ENCODE results near the gene HRC. TPM values are rescaled to one million over a fixed set of nuclear protein-coding genes. Genes with fewer than 3 reads are reported as not detected.
A peak's percentile ranks its signal among the peaks of the same experiment; 100 is the strongest.

HRC gene
- polyA plus RNA-seq, 3 donors: not detected

DNA sequence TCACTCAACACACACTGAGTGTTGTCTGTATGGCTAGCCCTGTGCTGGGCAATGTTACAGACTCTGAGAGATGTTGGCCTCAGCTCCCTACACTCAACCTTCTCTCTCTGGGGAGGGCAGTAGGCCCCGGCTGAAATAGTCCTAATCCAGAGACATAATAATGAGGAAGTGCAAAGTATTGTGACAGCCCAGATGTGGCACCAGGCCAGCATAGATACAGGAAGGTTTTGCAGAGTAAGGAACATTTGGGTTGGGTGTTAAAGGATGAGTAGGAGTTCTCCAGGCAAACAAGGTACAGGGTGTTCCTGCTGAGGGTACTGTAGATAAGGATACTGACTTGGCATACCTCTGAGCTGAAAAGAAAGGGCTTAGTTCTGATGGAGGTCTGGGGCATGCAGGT, 38.7 kb downstream of the HRC start:
- TF ChIP-seq, protein P1, sequence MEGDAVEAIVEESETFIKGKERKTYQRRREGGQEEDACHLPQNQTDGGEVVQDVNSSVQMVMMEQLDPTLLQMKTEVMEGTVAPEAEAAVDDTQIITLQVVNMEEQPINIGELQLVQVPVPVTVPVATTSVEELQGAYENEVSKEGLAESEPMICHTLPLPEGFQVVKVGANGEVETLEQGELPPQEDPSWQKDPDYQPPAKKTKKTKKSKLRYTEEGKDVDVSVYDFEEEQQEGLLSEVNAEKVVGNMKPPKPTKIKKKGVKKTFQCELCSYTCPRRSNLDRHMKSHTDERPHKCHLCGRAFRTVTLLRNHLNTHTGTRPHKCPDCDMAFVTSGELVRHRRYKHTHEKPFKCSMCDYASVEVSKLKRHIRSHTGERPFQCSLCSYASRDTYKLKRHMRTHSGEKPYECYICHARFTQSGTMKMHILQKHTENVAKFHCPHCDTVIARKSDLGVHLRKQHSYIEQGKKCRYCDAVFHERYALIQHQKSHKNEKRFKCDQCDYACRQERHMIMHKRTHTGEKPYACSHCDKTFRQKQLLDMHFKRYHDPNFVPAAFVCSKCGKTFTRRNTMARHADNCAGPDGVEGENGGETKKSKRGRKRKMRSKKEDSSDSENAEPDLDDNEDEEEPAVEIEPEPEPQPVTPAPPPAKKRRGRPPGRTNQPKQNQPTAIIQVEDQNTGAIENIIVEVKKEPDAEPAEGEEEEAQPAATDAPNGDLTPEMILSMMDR (IDR thresholded peaks at IDR 0.05): no peak
- Histone ChIP-seq H3K27me3 (ENCODE audit: control insufficient read depth in 2 of 2, insufficient read depth in 2 of 2, low read length in 2 of 2) (peaks cover 15 to 19% of the 10 kb centered on the region in 2 donors), H3K79me2 (ENCODE audit: insufficient read depth, low read length) (no peaks in the 10 kb centered on the region), H3K4me1 (ENCODE audit: control insufficient read depth in 1 of 2, insufficient read depth in 2 of 2, low read length in 2 of 2) (peaks cover 43 to 58% of the 10 kb centered on the region in 2 donors), H3K9me3 (replicated peaks in 1 of 2; ENCODE audit: control insufficient read depth in 1 of 2, insufficient read depth in 1 of 2, low read length in 2 of 2) (no peaks in the 10 kb centered on the region), H2AFZ (ENCODE audit: insufficient read depth, low read depth, low read length, poor library complexity, severe bottlenecking) (no peak overlapping the region), H3K27ac (ENCODE audit: low read depth in 1 of 2, low read length in 2 of 2) (peak overlapping the region; percentile 11 to 26), H3K9ac (ENCODE audit: insufficient read depth, low read length, poor library complexity, severe bottlenecking) (no peak overlapping the region), H4K20me1 (ENCODE audit: insufficient read depth, low read length) (no peaks in the 10 kb centered on the region), H3K4me2 (replicated peaks; ENCODE audit: extremely low read depth, low read length, poor library complexity, severe bottlenecking) (no peak overlapping the region), H3K36me3 (replicated peaks in 1 of 2; ENCODE audit: control insufficient read depth in 1 of 2, insufficient read depth in 2 of 2, low read length in 2 of 2) (no peaks in the 10 kb centered on the region), H3K4me3 (replicated peaks in 1 of 3; ENCODE audit: low read depth in 2 of 3, low read length in 3 of 3) (peak overlapping the region in 1 of 3 experiments; percentile 15)
- no CpG with 5 or more reads among the region's 1 CpG for WGBS (ENCODE audit: insufficient coverage)
- Mint-ChIP-seq H3K4me3 (peak overlapping the region in 1 of 2 donors; percentile 28), H3K9me3 (peaks cover 3 to 20% (median 11%) of the 10 kb centered on the region in 7 donors), H3K36me3 (peaks cover 2 to 9% of the 10 kb centered on the region in 2 donors), H3K27me3 (ENCODE audit: low read depth in 3 of 3) (peaks cover 23 to 34% (median 27%) of the 10 kb centered on the region in 3 donors), H3K4me1 (peaks cover 47% of the 10 kb centered on the region), H3K27ac (peak overlapping the region in 5 of 7 donors; percentile 31 to 91 (median 68))
- DNase-seq: peak; percentile 65 to 81 (median 73)
- intact Hi-C loops (cut with micrococcal nuclease): no loop called here

DNA sequence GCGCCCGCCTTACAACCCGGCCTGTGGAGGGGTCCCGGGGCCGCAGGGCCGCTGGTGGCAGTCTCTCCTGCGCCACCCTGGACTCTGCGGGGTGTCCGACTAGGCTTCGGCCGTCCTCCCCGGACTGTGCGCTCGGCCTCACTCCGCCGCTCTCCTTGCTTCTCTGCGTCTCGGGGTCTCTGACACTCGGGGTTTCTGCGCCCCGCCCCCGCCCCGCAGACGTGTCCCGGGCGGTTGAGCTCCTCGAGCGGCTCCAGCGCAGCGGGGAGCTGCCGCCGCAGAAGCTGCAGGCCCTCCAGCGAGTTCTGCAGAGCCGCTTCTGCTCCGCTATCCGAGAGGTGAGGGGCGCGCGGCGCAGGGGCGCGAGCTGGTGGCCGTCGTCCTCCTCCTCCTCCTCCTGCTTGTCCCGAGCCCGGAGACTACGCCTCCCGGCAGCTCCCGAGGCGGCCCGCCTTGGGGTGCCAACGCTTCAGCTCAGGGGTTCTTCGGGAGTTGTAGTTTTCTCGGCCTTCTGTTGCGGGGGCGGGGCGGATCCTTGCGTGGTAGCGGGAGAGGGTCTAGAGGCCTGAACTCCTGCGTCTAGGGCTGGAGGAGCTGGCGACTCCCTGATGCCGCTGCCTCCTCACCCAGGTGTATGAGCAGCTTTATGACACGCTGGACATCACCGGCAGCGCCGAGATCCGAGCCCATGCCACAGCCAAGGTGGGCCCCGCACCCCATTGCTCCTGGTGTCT, 40.4 kb downstream of the HRC start:
- intact Hi-C loops (cut with micrococcal nuclease): loop anchor here in 1 of 2 donors (5.0 kb wide), 1 partner anchor 33 kb away; no protein-coding TSS in a partner anchor
- H3K9me3 Mint-ChIP-seq: peaks cover 3 to 8% (median 6%) of the 10 kb centered on the region in 7 donors
- Histone ChIP-seq H3K9me3 (replicated peaks in 1 of 2; ENCODE audit: control insufficient read depth in 1 of 2, insufficient read depth in 1 of 2, low read length in 2 of 2) (no peaks in the 10 kb centered on the region), H3K4me1 (ENCODE audit: control insufficient read depth in 1 of 2, insufficient read depth in 2 of 2, low read length in 2 of 2) (peaks cover 41 to 53% of the 10 kb centered on the region in 2 donors), H4K20me1 (ENCODE audit: insufficient read depth, low read length) (no peaks in the 10 kb centered on the region), H3K36me3 (replicated peaks in 1 of 2; ENCODE audit: control insufficient read depth in 1 of 2, insufficient read depth in 2 of 2, low read length in 2 of 2) (no peaks in the 10 kb centered on the region), H2AFZ (ENCODE audit: insufficient read depth, low read depth, low read length, poor library complexity, severe bottlenecking) (peak overlapping the region; percentile 90), H3K79me2 (ENCODE audit: insufficient read depth, low read length) (no peaks in the 10 kb centered on the region), H3K9ac (ENCODE audit: insufficient read depth, low read length, poor library complexity, severe bottlenecking) (peak overlapping the region; percentile 46), H3K27me3 (ENCODE audit: control insufficient read depth in 2 of 2, insufficient read depth in 2 of 2, low read length in 2 of 2) (peaks cover 3% of the 10 kb centered on the region in 2 donors), H3K4me3 (replicated peaks in 1 of 3; ENCODE audit: low read depth in 2 of 3, low read length in 3 of 3) (peak overlapping the region; percentile 31 to 80 (median 55)), H3K4me2 (replicated peaks; ENCODE audit: extremely low read depth, low read length, poor library complexity, severe bottlenecking) (peak overlapping the region; percentile 95), H3K27ac (ENCODE audit: low read depth in 1 of 2, low read length in 2 of 2) (no peak overlapping the region)
- 11% methylated on average over 68 of the region's 68 CpGs for WGBS (ENCODE audit: insufficient coverage)
- peak overlapping the region; percentile 79 to 82 for H3K4me3 Mint-ChIP-seq
- H3K27ac Mint-ChIP-seq: peak overlapping the region in 1 of 7 donors; percentile 25
- peaks cover 9 to 17% (median 12%) of the 10 kb centered on the region in 3 donors for H3K27me3 Mint-ChIP-seq (ENCODE audit: low read depth in 3 of 3)
- peaks cover 0 to 6% of the 10 kb centered on the region in 2 donors for H3K36me3 Mint-ChIP-seq
- DNase-seq: peak in 1 of 3 donors; percentile 20
- H3K4me1 Mint-ChIP-seq: peaks cover 41% of the 10 kb centered on the region
- TF ChIP-seq, protein P1 (IDR thresholded peaks at IDR 0.05): no peak

Measured in CD14-positive monocyte (primary cell).